MCF 10A (cell line): ENCODE measurements around the gene ARL11. TPM values are rescaled to one million over a fixed set of nuclear protein-coding genes. Genes with fewer than 3 reads are reported as not detected.

Experiments used
- BruUV-seq: library from RNA; stranded (reverse); fragments of 400-500 nt; replicated peaks from 2 replicates; lab custom pipeline; 2021; lab: Mats Ljungman, UMichigan
- CTCF ChIA-PET: fragments of 300-600 bp; sonication (Branson Sonifier 250); formaldehyde crosslinking; extraction: SDS; loops from one replicate; lab custom pipeline; 2021; ENCODE audit warnings: antibody characterized with exemption, inconsistent platforms; lab: Yijun Ruan, JAX
- POLR2A ChIA-PET: fragments of 300-600, 350-650 bp; sonication (Branson Sonifier 250); formaldehyde crosslinking; extraction: SDS; loops from one replicate; lab custom pipeline; 2020; ENCODE audit warnings: antibody characterized with exemption, inconsistent platforms; lab: Yijun Ruan, JAX
- DNase-seq: peaks from one replicate; pipeline ENCODE4 v3.0.0-alpha.2; 2018; ENCODE audit not compliant: unreplicated experiment
- H3K27ac Mint-ChIP-seq: one replicate; pipeline ENCODE4 v1.8.0; 2022; ENCODE audit warnings: mild to moderate bottlenecking, low read depth, mixed read lengths; ENCODE audit not compliant: unreplicated experiment
- H3K27me3 Mint-ChIP-seq: one replicate; pipeline ENCODE4 v1.8.0; 2022; ENCODE audit warnings: mixed read lengths; ENCODE audit not compliant: insufficient read depth, unreplicated experiment
- H3K36me3 Mint-ChIP-seq: one replicate; pipeline ENCODE4 v1.8.0; 2022; ENCODE audit warnings: mild to moderate bottlenecking, moderate library complexity, mixed read lengths; ENCODE audit not compliant: insufficient read depth, unreplicated experiment
- H3K4me1 Mint-ChIP-seq: one replicate; pipeline ENCODE4 v1.8.0; 2022; ENCODE audit warnings: mixed read lengths; ENCODE audit not compliant: insufficient read depth, unreplicated experiment
- H3K4me3 Mint-ChIP-seq: one replicate; pipeline ENCODE4 v1.8.0; 2022; ENCODE audit warnings: mild to moderate bottlenecking, moderate library complexity, mixed read lengths; ENCODE audit not compliant: unreplicated experiment
- H3K9me3 Mint-ChIP-seq: one replicate; pipeline ENCODE4 v1.8.0; 2022; ENCODE audit warnings: mixed read lengths; ENCODE audit not compliant: unreplicated experiment
- CTCF ChIP-seq: fragments of 200-600 bp; IDR thresholded peaks from one replicate; pipeline ENCODE4 v1.8.0; 2022; ENCODE audit warnings: antibody characterized with exemption, mild to moderate bottlenecking; ENCODE audit not compliant: unreplicated experiment
- intact Hi-C: fragments of 100-400 bp; cut with micrococcal nuclease; formaldehyde crosslinking; loops from 2 replicates; pipeline ENCODE4 v1.14.1; 2022
- total RNA-seq: library from RNA; stranded (reverse); gene quantifications from 2 replicates; pipeline ENCODE4 v1.2.3, GENCODE V29; 2022

Gene ARL11
- total RNA-seq, 1 experiment from 2014 or later, result not detected

- intact Hi-C loops, result no loop called here
- Mint-ChIP-seq H3K27ac (no peak overlapping the region), H3K9me3 (no peaks in the 10 kb centered on the region), H3K27me3 (no peaks in the 10 kb centered on the region), H3K4me3 (no peak overlapping the region), H3K4me1 (peaks cover 24% of the 10 kb centered on the region), H3K36me3 (peaks cover 83% of the 10 kb centered on the region)
- BruUV-seq, result no TSS peak
- DNase-seq, result no peak
- ChIA-PET CTCF (interaction anchor here (0.6 to 1.3 kb wide), 2 partner anchors 110 to 380 kb away, joined by 3 read pairs; no protein-coding TSS in a partner anchor), POLR2A (interaction anchor here (0.7 to 2.7 kb wide), 5 partner anchors 9 to 111 kb away, joined by 3 to 14 read pairs (median 4); partner anchors contain the start of genes EBPL and KPNA3)
- no peak for TF ChIP-seq CTCF
Measured at GRCh38 chr13:49681842-49682435, 53.6 kb downstream of the ARL11 start.

Other genes starting within 250 kb of the ARL11 start
- 6.2 and 11.1 TPM in 2 replicates for gene CAB39L, start 184.4 kb upstream of the ARL11 start, total RNA-seq
- 6.1 and 7.3 TPM in 2 replicates for gene SETDB2, start 184.2 kb upstream of the ARL11 start, total RNA-seq
- 15.4 and 17.9 TPM in 2 replicates for gene PHF11, start 132.6 kb upstream of the ARL11 start, total RNA-seq
- 16.8 and 17.9 TPM in 2 replicates for gene RCBTB1, start 42.9 kb upstream of the ARL11 start, total RNA-seq
- gene EBPL, start 63.0 kb downstream of the ARL11 start, total RNA-seq, result 90.1 and 121 TPM in 2 replicates
- 40.6 and 41.3 TPM in 2 replicates for gene KPNA3, start 164.2 kb downstream of the ARL11 start, total RNA-seq